OCI-LY7 (cell line): ENCODE measurements around the gene S100Z.

Source experiments
- EZH2phosphoT487 ChIP-seq: fragments of 200-600 bp; sonication (generic); IDR thresholded peaks from 2 replicates; pipeline ENCODE4 v1.6.1; 2018; ENCODE audit warnings: low read depth, borderline replicate concordance, mild to moderate bottlenecking, mixed run types, antibody characterized with exemption, low read length, moderate library complexity, mixed read lengths
- TF ChIP-seq, protein P1 (sequence below): fragments of 200-600 bp; sonication (generic); conservative IDR thresholded peaks from 2 replicates; pipeline ENCODE4 v1.5.1; 2014; ENCODE audit warnings: mild to moderate bottlenecking, antibody characterized with exemption, low read length, moderate library complexity, mixed read lengths

DNA sequence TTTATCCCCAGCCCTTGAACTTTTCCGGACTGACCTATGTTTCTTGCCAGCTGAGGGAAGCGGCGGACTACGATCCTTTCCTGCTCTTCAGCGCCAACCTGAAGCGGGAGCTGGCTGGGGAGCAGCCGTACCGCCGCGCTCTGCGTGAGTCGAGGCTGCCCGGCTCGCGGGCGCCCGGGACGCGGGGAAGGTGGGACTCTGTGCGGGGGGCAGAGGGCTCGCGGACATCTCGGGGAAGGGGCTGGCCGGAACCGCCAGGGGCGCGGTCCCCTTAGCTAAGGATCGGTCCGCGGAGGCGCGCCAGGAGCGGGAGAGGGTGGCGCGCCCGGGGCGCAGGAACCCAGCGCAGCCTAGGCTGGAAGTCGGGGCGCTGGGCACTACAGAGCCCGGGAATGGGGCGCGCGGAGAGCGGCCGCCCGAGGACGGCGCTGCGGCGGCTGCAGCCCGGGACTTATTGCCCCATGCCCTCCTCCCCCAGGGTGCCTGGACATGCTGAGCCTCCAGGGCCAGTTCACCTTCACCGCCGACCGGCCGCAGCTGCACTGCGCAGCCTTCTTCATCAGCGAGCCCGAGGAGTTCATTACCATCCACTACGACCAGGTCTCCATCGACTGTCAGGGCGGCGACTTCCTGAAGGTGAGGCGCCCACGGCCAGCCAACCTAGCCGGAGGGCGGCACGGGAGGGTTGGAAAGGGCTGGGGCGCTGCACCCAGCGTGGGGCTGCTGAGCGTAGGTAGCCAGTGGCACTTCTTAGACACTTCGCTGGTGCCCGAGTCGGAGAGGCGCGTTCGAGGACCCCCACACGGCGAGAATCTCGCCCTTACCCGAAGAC, 104.0 kb downstream of the S100Z start:
- TF ChIP-seq, protein P1, sequence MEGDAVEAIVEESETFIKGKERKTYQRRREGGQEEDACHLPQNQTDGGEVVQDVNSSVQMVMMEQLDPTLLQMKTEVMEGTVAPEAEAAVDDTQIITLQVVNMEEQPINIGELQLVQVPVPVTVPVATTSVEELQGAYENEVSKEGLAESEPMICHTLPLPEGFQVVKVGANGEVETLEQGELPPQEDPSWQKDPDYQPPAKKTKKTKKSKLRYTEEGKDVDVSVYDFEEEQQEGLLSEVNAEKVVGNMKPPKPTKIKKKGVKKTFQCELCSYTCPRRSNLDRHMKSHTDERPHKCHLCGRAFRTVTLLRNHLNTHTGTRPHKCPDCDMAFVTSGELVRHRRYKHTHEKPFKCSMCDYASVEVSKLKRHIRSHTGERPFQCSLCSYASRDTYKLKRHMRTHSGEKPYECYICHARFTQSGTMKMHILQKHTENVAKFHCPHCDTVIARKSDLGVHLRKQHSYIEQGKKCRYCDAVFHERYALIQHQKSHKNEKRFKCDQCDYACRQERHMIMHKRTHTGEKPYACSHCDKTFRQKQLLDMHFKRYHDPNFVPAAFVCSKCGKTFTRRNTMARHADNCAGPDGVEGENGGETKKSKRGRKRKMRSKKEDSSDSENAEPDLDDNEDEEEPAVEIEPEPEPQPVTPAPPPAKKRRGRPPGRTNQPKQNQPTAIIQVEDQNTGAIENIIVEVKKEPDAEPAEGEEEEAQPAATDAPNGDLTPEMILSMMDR: no peak
- no peak for TF ChIP-seq EZH2phosphoT487
